DMS114 treated with DMSO at 0.1 percent for 48 hours (cell line): ENCODE data around the gene ULBP3.
"Not testable (repeated sequence)": the region's sequence is repeated elsewhere in the genome, so short reads cannot be mapped to it uniquely, and the experiment has no call there.

Experiments
- DNase-seq: peaks from one replicate; lab custom pipeline; 2025; ENCODE audit not compliant: unreplicated experiment; lab: John Stamatoyannopoulos, UW

Gene ULBP3

GRCh38 chr6:150043501-150044412 is 25.2 kb downstream of the ULBP3 start:
- DNase-seq, result no peak

GRCh38 chr6:150043096-150043495 is 25.8 kb downstream of the ULBP3 start:
- DNase-seq, result no peak

GRCh38 chr6:150038202-150039062 is 30.5 kb downstream of the ULBP3 start:
- no peak for DNase-seq

- DNase-seq, result no peak
These were observed 31.3 kb downstream of the ULBP3 start for GRCh38 chr6:150037526-150038201.

- DNase-seq, result no peak
These were observed 32.8 kb downstream of the ULBP3 start for GRCh38 chr6:150036081-150036480.

GRCh38 chr6:150033207-150033771 is 35.6 kb downstream of the ULBP3 start:
- no peak for DNase-seq

GRCh38 chr6:150032598-150032997 is 36.3 kb downstream of the ULBP3 start:
- DNase-seq, result no peak

- no peak for DNase-seq
These were observed 38.3 kb downstream of the ULBP3 start for GRCh38 chr6:150030611-150031010.

GRCh38 chr6:150029749-150030148 is 39.2 kb downstream of the ULBP3 start:
- DNase-seq, result no peak

GRCh38 chr6:150029276-150029675 is 39.6 kb downstream of the ULBP3 start:
- DNase-seq, result no peak

GRCh38 chr6:150028799-150029198 is 40.1 kb downstream of the ULBP3 start:
- DNase-seq, result no peak

- no peak for DNase-seq
These were observed 40.9 kb downstream of the ULBP3 start for GRCh38 chr6:150027806-150028565.

GRCh38 chr6:150026976-150027805 is 41.7 kb downstream of the ULBP3 start:
- no peak for DNase-seq

- no peak for DNase-seq
These were observed 43.6 kb downstream of the ULBP3 start, which contains the start of gene RAET1L for GRCh38 chr6:150025201-150025917. Gene RAET1L (minus strand): TSS chr6:150025532. CDS start chr6:150025471, 61 bp downstream.

- no peak for DNase-seq
These were observed 44.2 kb downstream of the ULBP3 start for GRCh38 chr6:150024646-150025155.

- not testable (repeated sequence) for DNase-seq
These were observed 44.9 kb downstream of the ULBP3 start for GRCh38 chr6:150024021-150024420.

- not testable (repeated sequence) for DNase-seq
These were observed 47.1 kb downstream of the ULBP3 start for GRCh38 chr6:150021870-150022269.

- no peak for DNase-seq
These were observed 49.9 kb downstream of the ULBP3 start for GRCh38 chr6:150018846-150019580.
